HTR-8/SVneo (cell line): ENCODE results near the gene UROS.

ENCODE experiments used
- DNase-seq: peaks from one replicate; pipeline ENCODE4 v3.0.0; 2011; ENCODE audit warnings: low spot score, mixed read lengths; ENCODE audit not compliant: insufficient read length
- FAIRE-seq: peaks from 2 replicates; lab custom pipeline; 2011; peaks lifted over from hg19 to GRCh38; lab: Jason Lieb, UNC

The UROS gene

GRCh38 chr10:125822878-125823662, at the start of gene UROS, which contains the start of gene BCCIP:
UROS (minus strand) TSS chr10:125823258; CDS start chr10:125816499, 6,759 bp downstream.
BCCIP (plus strand) TSS chr10:125823546; CDS start chr10:125823558, 12 bp downstream.
- no peak for FAIRE-seq
- peak; percentile 87 for DNase-seq

DNA sequence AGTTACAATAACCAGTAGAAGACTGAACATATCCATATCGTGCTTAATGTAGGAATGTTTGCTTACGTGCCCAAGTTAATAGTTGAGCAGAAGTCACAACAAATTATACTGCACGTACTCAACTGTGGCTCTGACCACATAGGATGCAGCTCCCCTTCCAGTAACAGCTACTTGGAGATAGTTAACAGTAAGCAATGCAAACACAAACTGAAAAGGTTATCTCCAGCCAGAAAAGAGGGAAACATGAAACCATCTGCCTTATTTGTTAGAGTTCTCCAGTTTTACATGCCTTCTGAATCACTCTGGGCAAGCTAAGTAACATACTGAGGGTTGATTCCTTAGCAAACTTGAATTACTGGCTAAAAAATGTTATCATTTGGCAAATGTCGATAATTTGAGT, 48.3 kb upstream of the UROS start:
- DNase-seq (no peak), FAIRE-seq (no peak)

- FAIRE-seq: no peak
- peak; percentile 22 for DNase-seq
These were observed 45.4 kb upstream of the UROS start for GRCh38 chr10:125868372-125868975.

DNA sequence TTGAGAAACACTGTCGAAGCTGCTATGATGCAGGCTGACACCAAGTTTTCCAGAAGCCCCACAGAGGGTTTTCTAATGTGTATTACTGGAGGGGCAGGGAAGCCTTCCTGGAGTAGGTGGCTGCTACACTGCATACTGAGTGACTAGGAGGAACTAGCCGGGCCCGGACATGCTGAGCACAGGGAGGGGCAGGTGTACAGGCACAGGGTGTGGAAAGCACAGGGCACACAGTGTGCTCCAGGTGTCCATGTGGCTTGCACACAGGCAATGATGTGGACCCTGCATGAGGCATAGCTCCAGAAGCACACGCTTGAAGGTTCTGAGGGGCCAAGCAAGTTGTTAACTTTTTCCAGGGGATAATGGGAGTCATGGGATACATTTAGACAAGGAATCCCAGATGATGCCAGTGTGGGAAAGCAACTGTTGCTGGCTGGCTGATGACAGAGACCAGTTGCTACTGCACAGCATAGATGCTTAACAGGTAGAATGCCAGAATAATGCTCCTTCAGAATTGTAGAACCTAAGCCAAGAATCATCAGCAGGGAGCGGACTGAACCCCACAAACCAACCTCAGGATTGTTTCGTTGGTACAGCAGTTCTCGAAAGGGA, 43.5 kb upstream of the UROS start:
- FAIRE-seq: no peak
- no peak for DNase-seq

DNA sequence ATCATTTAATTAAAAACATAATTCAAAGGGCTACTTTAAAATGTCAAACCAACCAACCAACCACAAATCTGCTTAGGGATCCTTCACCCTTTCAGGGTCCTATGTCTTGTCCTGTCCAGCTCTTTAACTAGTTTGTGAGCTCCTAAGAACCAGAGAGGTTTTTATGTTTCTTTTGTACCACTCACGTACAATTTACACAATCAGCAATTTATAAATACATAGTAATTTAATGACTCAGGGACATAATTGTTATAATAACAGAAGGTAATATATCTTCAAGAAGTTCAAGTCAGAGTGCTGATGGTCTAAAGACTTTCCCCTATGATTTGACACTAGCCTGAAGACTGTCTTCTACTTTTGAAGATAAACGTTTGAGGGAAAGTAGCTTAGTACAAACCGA, 42.1 kb upstream of the UROS start:
- no peak for DNase-seq
- FAIRE-seq: no peak

GRCh38 chr10:125859128-125859817, 36.2 kb upstream of the UROS start:
- DNase-seq (no peak), FAIRE-seq (no peak)

DNA sequence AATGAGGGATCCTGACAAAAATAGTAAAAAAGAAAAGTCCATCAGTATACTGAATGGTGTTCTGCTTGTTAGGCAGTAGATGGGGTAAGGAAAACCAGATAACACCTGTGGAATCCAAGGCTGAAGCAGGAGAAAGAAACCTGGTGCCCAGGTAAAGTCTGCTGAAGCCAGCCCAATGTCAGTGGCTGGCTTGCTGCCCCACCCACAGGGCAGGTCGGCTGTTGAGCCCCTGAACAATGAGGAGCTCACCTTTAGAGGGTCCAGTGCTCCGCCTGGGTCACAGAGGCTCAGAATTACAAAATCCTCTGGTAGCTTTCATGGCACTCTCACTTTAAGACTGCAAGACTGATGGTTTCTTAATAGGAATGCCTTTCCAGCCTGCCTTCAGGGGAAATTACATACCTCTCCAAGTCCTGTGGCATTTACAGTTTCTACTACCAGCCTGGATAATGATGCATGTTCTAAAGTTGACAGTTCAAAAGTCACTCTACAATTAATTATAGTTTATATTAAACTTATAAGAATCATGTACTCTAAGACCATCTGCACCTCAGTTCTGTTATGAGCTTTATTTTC, 34.2 kb upstream of the UROS start:
- no peak for FAIRE-seq
- no peak for DNase-seq

- FAIRE-seq: no peak
- DNase-seq: no peak
These were observed 29.4 kb upstream of the UROS start for GRCh38 chr10:125852487-125852886.

DNA sequence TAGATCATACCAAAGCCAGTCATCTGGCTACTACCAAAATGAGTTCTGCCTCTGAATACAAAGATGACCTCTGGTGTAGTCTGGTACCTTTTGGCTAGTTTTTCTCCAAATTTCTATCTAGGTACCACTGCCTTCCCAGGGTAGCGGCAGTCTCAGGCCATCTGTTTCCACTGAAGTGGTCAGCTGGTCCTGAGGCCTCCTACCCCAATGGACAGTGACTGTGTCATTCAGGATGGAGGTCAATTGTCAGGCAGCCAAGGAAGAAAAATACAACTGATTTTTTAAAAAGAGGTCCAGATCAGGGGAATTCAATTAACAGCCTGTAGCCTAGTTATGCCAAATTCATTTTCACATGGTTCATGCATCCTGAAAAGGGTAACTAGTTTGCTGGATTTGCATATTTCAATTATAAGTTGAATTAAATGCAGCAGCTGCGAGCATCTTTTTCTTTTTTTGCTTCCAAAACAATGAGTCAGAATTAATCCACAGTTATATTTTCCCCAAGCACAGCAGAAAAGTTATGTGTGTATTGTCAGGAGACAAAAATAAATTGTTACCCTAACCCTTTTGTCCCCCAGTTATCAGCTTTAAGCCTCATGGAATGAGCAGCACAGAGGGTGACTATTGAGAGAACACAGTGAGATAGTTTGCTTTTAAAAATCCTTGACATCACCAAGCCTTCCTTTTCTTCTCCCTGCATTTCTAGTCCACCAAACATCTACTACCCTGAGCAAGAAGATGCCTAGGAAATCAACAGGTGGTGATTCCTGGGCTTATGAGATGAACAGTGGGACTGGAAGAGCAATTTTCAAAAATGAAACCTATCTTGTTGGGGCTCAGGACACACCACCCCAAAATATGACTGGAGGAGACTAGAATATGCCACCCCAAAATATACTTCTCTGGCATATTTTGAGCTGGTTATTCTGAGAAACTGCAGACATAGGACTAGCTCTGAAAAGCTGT, 28.0 kb upstream of the UROS start:
- FAIRE-seq (no peak), DNase-seq (no peak)

DNA sequence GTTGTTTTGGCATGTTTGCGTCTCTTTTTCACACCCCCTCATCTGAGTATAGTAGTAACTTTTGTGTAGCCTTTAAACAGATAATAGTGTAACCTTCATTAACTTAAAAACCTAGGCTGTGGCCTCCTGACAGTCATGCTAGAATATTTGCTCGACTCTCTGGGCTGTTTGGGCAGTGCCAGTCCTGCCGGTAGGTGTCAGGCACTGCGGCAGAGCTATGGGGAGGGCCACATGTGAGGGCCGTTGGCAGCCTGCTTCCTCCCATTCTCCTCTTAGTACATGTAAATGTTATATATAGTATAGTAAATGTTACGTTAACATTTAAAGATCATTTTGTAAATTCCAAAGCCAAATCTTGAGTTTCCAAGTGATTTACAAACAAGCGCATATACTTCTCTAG, 26.4 kb upstream of the UROS start:
- FAIRE-seq: no peak
- no peak for DNase-seq

DNA sequence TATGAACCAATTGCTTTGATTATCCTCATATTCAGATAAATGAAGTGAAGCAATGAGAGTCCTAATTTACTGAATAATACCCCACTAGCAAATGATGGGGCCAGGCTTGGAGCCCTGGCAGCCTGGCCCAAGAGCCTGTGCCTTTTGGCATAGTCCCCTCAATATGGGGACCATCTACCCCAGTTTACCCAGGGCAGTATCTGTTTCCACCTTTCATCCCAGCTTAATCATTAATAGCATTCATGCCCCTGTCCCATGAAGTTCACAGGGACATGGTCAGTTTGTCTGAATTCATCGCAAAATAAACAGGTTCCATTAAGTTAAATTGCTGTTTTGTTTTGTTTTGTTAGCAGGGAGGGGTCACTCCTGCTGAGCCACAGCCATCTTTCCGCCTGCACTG, 25.8 kb upstream of the UROS start:
- FAIRE-seq (no peak), DNase-seq (no peak)

DNA sequence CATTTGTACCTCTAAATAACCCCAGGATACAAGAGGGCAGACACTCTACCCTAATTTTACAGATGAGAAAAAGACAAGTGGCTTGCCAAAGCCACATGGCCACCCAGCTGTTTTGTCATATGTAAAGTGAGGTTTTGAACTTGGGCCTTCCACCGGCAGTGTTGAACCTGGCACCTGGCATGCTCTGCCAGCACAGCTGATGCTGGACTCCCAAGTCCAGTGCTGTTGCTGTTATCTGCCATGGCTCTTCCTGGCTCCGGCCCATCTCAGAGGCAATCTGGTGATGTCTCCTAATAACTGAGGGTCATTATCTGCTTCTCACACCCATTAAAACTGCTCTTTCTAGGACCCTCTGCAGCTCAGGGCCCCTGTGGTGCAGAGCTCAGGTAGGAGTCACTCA, 25.3 kb upstream of the UROS start:
- DNase-seq: no peak
- no peak for FAIRE-seq

DNA sequence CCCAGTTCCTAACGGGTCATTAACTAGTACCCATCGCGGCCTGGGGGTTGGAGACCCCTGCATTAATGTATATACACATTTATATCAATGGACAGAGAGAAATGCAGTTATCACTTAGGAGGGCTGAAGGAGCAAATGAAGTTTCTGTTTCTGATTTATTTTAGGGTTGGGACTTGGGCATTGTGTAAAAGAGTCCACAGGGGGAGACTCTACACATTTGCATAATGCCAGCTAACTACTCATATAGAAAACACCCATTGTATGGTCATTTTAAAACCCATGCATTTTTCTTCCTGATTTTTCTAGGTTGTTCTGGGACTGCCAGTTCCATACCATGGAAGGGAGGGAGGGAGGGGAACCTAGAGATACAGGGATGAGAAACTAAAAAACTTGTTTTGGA, 23.8 kb upstream of the UROS start:
- FAIRE-seq: no peak
- no peak for DNase-seq

GRCh38 chr10:125845617-125846016, 22.6 kb upstream of the UROS start:
- no peak for DNase-seq
- no peak for FAIRE-seq

GRCh38 chr10:125844751-125845221, 21.7 kb upstream of the UROS start:
- FAIRE-seq: no peak
- DNase-seq: no peak

- no peak for DNase-seq
- FAIRE-seq: no peak
These were observed 20.7 kb upstream of the UROS start for GRCh38 chr10:125843603-125844329.

DNA sequence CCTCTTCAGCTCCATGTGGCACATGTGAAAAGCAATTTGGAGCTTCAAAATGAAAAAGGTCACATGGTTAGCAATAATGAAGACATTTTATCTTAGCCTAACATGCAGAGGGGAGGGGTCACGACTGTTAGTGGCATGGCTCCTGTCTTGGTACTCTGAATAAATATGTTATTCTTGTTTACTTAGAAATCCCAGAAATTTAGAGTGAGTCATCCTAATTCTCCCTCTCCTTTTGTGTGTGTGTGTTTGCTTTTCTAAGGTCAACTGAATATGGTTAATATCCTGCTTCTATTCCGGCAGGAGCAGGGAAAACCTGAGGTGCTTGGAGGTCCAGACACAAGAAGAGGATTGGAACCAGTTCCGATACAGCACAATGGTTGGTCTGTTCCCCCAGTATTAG, 17.9 kb upstream of the UROS start:
- DNase-seq (no peak), FAIRE-seq (no peak)

- no peak for FAIRE-seq
- no peak for DNase-seq
These were observed 17.3 kb upstream of the UROS start for GRCh38 chr10:125840406-125840805.
